Endothelial cell of umbilical vein (primary cell): Measurements from ENCODE around the gene KIR3DL2. TPM values are rescaled to one million over a fixed set of nuclear protein-coding genes. Genes with fewer than 3 reads are reported as not detected.

Source experiments
- BruUV-seq: library from RNA; stranded (reverse); fragments of 400-500 nt; replicated peaks from 2 replicates; lab custom pipeline; 2021; lab: Mats Ljungman, UMichigan
- CTCF ChIA-PET: fragments of 300-600, 350-600 bp; sonication (Branson Sonifier 250); formaldehyde crosslinking; loops from one replicate; lab custom pipeline; 2021; ENCODE audit warnings: antibody characterized with exemption, inconsistent platforms; lab: Charles Lee
- POLR2A ChIA-PET: fragments of 300-600, 350-600 bp; sonication (Branson Sonifier 250); formaldehyde crosslinking; loops from one replicate; lab custom pipeline; 2021; ENCODE audit warnings: antibody characterized with exemption, inconsistent platforms; lab: Charles Lee
- DNase-seq: peaks from one replicate; pipeline ENCODE4 v3.0.0-alpha.2; 2011; ENCODE audit warnings: low read depth, low spot score
- FAIRE-seq: peaks from 2 replicates; lab custom pipeline; 2011; peaks lifted over from hg19 to GRCh38; lab: Jason Lieb, UNC
- H2AFZ ChIP-seq: 2 replicates; pipeline ENCODE4 v1.6.0; 2012; ENCODE audit warnings: low read depth, low read length, control low read depth, inconsistent platforms
- H3K27ac ChIP-seq: 2 replicates; pipeline ENCODE4 v1.5.1; 2011; ENCODE audit warnings: low read depth, mild to moderate bottlenecking, control low read depth, low read length, moderate library complexity; ENCODE audit not compliant: insufficient read depth
- H3K27me3 ChIP-seq, 2 experiments: 2 replicates each; pipeline versions ENCODE4 v1.6.0 to v1.6.1; 2011; ENCODE audit warnings: low read length in 2 of 2, mixed read lengths in 1 of 2; ENCODE audit not compliant: control insufficient read depth in 2 of 2, insufficient read depth in 2 of 2
- H3K36me3 ChIP-seq, 2 experiments: 2 replicates in 1 of 2; 3 replicates in 1 of 2; pipeline ENCODE4 v1.5.1; 2011; ENCODE audit warnings: low read length in 2 of 2, mild to moderate bottlenecking in 1 of 2, moderate library complexity in 1 of 2; ENCODE audit not compliant: control insufficient read depth in 2 of 2, insufficient read depth in 2 of 2; ENCODE audit errors: extremely low read depth in 1 of 2
- H3K4me1 ChIP-seq: 3 replicates; pipeline ENCODE4 v1.5.1; 2011; ENCODE audit warnings: mild to moderate bottlenecking, low read length; ENCODE audit not compliant: control insufficient read depth, insufficient read depth; ENCODE audit errors: extremely low read depth
- H3K4me2 ChIP-seq: 2 replicates; pipeline ENCODE4 v1.6.1; 2011; ENCODE audit warnings: low read length, control low read depth, mixed read lengths; ENCODE audit not compliant: insufficient read depth
- H3K4me3 ChIP-seq, 3 experiments: fragments of 200-600 bp in 1 of 3; sonication (generic), shearing (Covaris generic) in 1 of 3; replicated peaks in 1 of 3; 2 replicates each; pipeline ENCODE4 v1.5.1; 2011 to 2016; ENCODE audit warnings: control low read depth in 3 of 3, low read length in 3 of 3, mild to moderate bottlenecking in 2 of 3, inconsistent platforms in 1 of 3, low read depth in 1 of 3, moderate library complexity in 1 of 3; ENCODE audit not compliant: insufficient read depth in 1 of 3
- H3K79me2 ChIP-seq: 2 replicates; pipeline ENCODE4 v1.6.0; 2012; ENCODE audit warnings: low read length, inconsistent platforms; ENCODE audit not compliant: control insufficient read depth, insufficient read depth
- H3K9ac ChIP-seq: replicated peaks from 2 replicates; pipeline ENCODE3; 2011; ENCODE audit warnings: low read length, control low read depth; ENCODE audit not compliant: insufficient read depth; ENCODE audit errors: extremely low read depth
- H3K9me1 ChIP-seq: replicated peaks from 3 replicates; pipeline ENCODE4 v1.6.0; 2011; ENCODE audit warnings: mild to moderate bottlenecking, low read length; ENCODE audit not compliant: control insufficient read depth, insufficient read depth; ENCODE audit errors: extremely low read depth
- H3K9me3 ChIP-seq: replicated peaks from 2 replicates; pipeline ENCODE4 v1.5.1; 2012; ENCODE audit warnings: low read length, inconsistent platforms; ENCODE audit not compliant: control insufficient read depth, insufficient read depth
- H4K20me1 ChIP-seq: replicated peaks from 2 replicates; pipeline ENCODE3; 2011; ENCODE audit warnings: mild to moderate bottlenecking, low read length; ENCODE audit not compliant: control insufficient read depth, insufficient read depth; ENCODE audit errors: extremely low read depth
- EZH2 ChIP-seq: IDR thresholded peaks from 2 replicates; pipeline ENCODE4 v1.6.1; 2012; ENCODE audit warnings: borderline replicate concordance, low read depth, mild to moderate bottlenecking, moderate library complexity, low read length, inconsistent platforms; ENCODE audit not compliant: severe bottlenecking
- FOS ChIP-seq: IDR thresholded peaks from 2 replicates; pipeline ENCODE4 v1.6.1; 2011; ENCODE audit warnings: mild to moderate bottlenecking, low read length, moderate library complexity, borderline replicate concordance; ENCODE audit not compliant: insufficient read depth
- GATA2 ChIP-seq: IDR thresholded peaks from 2 replicates; pipeline ENCODE4 v1.7.0; 2011; ENCODE audit warnings: low read depth, mild to moderate bottlenecking, moderate library complexity, mixed read lengths, low read length; ENCODE audit not compliant: insufficient read length, insufficient read depth
- JUN ChIP-seq: IDR thresholded peaks from 2 replicates; pipeline ENCODE4 v1.6.1; 2011; ENCODE audit warnings: borderline replicate concordance, low read depth; ENCODE audit not compliant: insufficient read length, insufficient read depth
- POLR2A ChIP-seq: IDR thresholded peaks from 2 replicates; pipeline ENCODE4 v1.6.1; 2012; ENCODE audit warnings: low read depth, mild to moderate bottlenecking, control low read depth, low read length
- POLR2AphosphoS5 ChIP-seq: IDR thresholded peaks from 2 replicates; pipeline ENCODE4 v1.6.1; 2012; ENCODE audit warnings: low read depth, mild to moderate bottlenecking, control low read depth, low read length, moderate library complexity; ENCODE audit not compliant: insufficient read depth
- dilution Hi-C: fragments of 300-500 bp; cut with MboI; formaldehyde crosslinking; loops from one replicate; pipeline ENCODE4 v1.15.0; 2019; ENCODE audit warnings: low sequenced_read_pairs; ENCODE audit not compliant: extremely low pct_ligation_motif_present
- intact Hi-C: fragments of 100-400 bp; cut with micrococcal nuclease; formaldehyde crosslinking; loops from one replicate; pipeline ENCODE4 v1.10.0; 2022
- polyA plus RNA-seq, 4 experiments: library from polyadenylated mRNA; depleted of rRNA in 3 of 4; stranded (reverse) in 3 of 4; unstranded in 1 of 4; fragments of >200 nt; gene quantifications; 2 replicates each; pipeline versions ENCODE4 v1.2.1 to v1.2.3, GENCODE V29; 2011 to 2012; ENCODE audit warnings: missing spikeins in 1 of 4
- total RNA-seq: library from RNA; stranded (reverse); gene quantifications from 2 replicates; pipeline ENCODE4 v1.2.3, GENCODE V29; 2021
- TF ChIP-seq, protein P1 (sequence below): IDR thresholded peaks from 2 replicates; pipeline ENCODE4 v1.6.1; 2011; ENCODE audit not compliant: insufficient read depth, insufficient read length
- TF ChIP-seq, protein P2 (sequence below), 2 donors: IDR thresholded peaks; 1 replicate in 1 of 2; 2 replicates in 1 of 2; pipeline ENCODE4 v1.5.1; 2011; ENCODE audit warnings: low read length in 2 of 2, mild to moderate bottlenecking in 2 of 2, moderate library complexity in 2 of 2, control low read depth in 1 of 2, inconsistent platforms in 1 of 2, low read depth in 1 of 2; ENCODE audit not compliant: insufficient read depth in 1 of 2; ENCODE audit errors: extremely low read depth in 1 of 2

Gene KIR3DL2
- total and polyA plus RNA-seq, 2 donors (not counting 3 experiments of a cell fraction or from before 2014, with no cell fraction given): not detected

DNA sequence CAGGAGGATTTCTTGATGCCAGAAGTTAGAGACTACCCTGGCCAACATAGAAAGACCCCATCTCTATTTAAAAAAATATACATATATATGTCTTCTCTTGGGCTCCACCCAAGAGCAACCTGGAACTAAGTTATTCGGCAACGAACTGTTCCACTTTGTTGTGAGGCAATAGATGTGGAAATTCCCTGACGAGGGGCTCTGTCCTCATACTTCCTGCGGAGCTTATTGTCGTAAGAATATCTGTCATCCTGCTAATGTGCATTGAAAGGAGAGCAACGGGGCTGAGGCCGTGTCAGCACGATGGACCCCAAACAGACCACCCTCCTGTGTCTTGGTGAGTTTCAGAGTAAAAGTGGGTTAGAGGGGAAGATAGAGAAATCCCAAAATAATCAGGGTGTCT is 23.7 kb downstream of the KIR3DL2 start, which contains the start of gene FCAR:
Gene FCAR, plus strand, starts transcription at position 246 of the 400 bp plus-strand sequence. Its CDS starts 55 bp downstream, at position 301.
- no peaks in the 10 kb centered on the region for H3K9me3 ChIP-seq
- H3K27me3 ChIP-seq: no peaks in the 10 kb centered on the region
- no peaks in the 10 kb centered on the region for H3K9me1 ChIP-seq
- no peak within 1 kb of the TSS for H3K9ac ChIP-seq
- DNase-seq (no peak), FAIRE-seq (no peak)
- ChIA-PET POLR2A (no interaction called here), CTCF (no interaction called here)
- no peaks in the 10 kb centered on the region for H3K4me1 ChIP-seq
- no peak within 1 kb of the TSS for H3K27ac ChIP-seq
- H4K20me1 ChIP-seq: no peaks in the 10 kb centered on the region
- H2AFZ ChIP-seq: no peak within 1 kb of the TSS
- intact Hi-C loops (no loop called here), dilution Hi-C loops (no loop called here)
- H3K4me3 ChIP-seq: no peak within 1 kb of the TSS
- no peak for TF ChIP-seq POLR2A
- no peak for TF ChIP-seq EZH2
- TF ChIP-seq, protein P1, sequence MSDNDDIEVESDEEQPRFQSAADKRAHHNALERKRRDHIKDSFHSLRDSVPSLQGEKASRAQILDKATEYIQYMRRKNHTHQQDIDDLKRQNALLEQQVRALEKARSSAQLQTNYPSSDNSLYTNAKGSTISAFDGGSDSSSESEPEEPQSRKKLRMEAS: no peak
- no peak for TF ChIP-seq JUN
- TF ChIP-seq GATA2: no peak
- no peak for TF ChIP-seq POLR2AphosphoS5
- TF ChIP-seq, protein P2, sequence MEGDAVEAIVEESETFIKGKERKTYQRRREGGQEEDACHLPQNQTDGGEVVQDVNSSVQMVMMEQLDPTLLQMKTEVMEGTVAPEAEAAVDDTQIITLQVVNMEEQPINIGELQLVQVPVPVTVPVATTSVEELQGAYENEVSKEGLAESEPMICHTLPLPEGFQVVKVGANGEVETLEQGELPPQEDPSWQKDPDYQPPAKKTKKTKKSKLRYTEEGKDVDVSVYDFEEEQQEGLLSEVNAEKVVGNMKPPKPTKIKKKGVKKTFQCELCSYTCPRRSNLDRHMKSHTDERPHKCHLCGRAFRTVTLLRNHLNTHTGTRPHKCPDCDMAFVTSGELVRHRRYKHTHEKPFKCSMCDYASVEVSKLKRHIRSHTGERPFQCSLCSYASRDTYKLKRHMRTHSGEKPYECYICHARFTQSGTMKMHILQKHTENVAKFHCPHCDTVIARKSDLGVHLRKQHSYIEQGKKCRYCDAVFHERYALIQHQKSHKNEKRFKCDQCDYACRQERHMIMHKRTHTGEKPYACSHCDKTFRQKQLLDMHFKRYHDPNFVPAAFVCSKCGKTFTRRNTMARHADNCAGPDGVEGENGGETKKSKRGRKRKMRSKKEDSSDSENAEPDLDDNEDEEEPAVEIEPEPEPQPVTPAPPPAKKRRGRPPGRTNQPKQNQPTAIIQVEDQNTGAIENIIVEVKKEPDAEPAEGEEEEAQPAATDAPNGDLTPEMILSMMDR (IDR thresholded peaks at IDR 0.05; ENCODE audit: extremely low read depth in 1 of 2, insufficient read depth in 1 of 2, low read depth in 1 of 2, low read length in 2 of 2): no peak
- no peak for TF ChIP-seq FOS
- H3K79me2 ChIP-seq: no peaks in the 10 kb centered on the region
- no peak within 1 kb of the TSS for H3K4me2 ChIP-seq
- no peaks in the 10 kb centered on the region for H3K36me3 ChIP-seq
- no TSS peak for BruUV-seq
